GM18868 (cell line): Measurements from ENCODE around the gene AFF3.

ENCODE experiments used
- ATAC-seq: cut with Tn5 transposase; IDR thresholded peaks from one replicate; pipeline ENCODE4 v1.9.1; 2021; ENCODE audit warnings: mild to moderate bottlenecking, moderate library complexity; ENCODE audit not compliant: unreplicated experiment

AFF3 gene

DNA sequence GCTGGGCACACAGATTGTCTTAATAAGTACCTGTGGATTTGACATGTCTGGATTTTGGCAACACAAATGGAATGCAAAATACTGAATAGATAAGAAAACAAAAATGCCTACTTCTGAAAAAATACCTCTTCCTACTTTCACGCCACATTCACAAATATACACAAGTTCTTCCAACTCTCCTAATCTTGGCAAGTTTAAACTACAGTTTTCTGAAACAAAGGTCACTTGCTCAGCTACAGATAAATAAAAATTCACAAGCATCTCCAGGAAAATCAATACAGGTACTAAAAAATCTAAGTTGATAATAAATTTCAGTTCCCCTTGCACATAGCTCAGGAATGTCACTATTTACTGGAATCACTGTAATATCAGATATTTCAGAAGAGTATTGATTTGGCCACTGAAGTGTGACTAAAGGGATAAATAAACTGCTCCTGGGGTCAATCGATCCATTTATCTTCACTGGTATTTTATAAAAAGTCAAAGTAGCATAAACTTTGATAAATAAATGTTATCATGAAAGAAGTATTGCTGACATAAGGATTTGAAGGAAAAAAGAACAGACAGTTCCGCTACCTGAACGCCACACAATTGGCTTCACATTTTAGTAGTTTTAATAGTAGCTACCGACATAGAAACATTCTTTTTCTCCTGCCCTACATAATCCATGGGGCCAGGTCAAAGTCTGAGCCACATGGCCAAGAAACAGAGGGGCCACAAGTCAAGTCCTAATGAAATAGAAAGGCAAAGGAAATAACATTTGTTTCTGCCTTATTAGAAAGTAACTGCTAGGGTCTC lies 243.1 kb downstream of the AFF3 start:
- ATAC-seq, result no peak

GRCh38 chr2:99898336-99899048 lies 243.9 kb downstream of the AFF3 start:
- no peak for ATAC-seq

DNA sequence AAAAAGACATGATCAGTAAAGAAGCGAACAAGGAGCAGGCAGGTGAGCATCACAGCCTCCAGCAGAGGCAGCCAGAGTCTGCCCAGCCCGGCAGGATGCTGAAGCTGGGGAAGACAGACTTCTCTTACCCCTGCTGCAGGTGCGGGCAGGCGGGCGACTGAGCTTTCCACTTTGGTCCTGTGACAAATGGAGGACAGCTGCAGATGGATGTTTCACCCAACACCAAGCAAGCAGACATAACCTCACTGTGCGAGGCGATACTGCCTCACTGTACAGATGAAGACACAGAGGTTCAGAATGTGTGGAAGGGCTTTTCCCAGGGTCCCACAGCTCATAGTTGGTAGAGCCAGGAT lies 251.0 kb downstream of the AFF3 start:
- no peak for ATAC-seq

DNA sequence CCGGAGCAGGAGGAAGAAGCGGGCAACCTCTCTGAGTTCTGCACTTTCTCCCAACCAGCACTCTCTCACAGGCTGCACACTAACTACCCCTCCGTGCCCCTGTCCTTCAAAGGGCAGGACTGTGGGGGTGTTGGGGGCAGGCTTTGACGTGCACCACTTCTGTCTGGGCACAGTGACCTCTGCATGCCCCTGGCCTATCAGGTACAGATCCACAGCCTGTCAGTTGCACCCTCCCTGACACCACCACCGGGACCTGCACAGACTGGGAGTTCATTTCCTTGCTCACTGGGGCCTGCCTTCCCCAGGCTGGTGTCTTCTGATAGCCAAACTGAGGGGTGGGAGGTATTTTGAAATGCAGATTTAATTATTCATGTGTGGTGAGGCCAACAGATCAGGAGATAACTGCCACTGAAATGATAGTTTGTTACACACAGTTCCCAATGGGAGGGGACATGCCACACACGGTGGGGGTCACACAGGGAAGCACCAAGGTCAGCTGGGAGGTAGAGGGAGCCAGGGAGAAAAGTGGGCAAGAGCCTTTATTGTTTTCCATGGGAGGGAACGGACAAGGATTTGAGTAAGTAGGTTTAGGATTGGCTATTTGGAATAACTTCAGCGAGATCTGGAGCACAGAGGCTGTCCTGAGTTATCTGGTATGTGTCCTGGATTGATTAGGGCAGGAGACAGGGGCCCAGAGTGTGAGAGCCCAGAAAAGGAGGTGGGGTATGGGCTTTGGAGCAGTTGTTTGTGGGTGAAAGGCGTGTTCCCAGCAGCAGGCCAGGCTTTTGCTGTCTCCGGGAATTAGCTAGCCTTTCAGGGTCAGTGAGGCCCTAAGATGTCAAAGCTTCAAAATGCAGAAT lies 251.6 kb downstream of the AFF3 start:
- no peak for ATAC-seq

GRCh38 chr2:99888617-99889016 lies 253.8 kb downstream of the AFF3 start:
- ATAC-seq, result no peak

- ATAC-seq, result no peak
These were observed 256.0 kb downstream of the AFF3 start for GRCh38 chr2:99886418-99886817.

- ATAC-seq, result no peak
These were observed 259.0 kb downstream of the AFF3 start for GRCh38 chr2:99883358-99883757.

DNA sequence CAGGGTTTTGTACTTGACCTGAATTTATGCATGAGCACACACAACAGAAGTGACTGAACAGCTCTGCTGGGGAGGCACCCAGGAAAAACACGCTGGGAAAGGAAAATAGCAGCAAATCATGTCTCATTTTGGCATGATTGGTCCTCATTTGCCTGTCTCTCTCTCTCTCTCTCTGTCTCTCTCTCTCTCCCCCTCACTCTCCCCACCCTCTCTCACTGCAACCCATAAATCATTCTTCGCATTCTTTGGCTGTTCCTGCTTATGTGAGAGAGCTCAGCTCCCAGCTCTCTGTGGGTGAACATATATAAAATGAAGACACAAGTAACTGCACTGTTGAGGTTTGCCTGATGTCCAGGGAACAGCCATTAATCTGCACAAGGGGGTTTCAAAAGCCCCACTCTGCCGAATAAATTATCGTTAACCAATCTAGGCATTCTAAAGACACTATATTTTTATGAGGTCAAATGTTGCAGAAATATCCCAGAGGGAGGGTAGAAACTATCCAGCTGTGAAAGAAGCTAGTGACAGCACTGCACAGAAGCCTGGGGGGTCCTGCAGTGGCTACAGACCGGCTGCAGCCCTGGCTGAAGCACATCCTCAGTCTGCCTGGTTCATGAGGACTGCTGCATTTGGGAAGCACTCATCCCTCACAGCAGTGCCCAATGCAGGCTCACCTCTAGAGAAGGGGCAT lies 260.3 kb downstream of the AFF3 start:
- ATAC-seq, result no peak

DNA sequence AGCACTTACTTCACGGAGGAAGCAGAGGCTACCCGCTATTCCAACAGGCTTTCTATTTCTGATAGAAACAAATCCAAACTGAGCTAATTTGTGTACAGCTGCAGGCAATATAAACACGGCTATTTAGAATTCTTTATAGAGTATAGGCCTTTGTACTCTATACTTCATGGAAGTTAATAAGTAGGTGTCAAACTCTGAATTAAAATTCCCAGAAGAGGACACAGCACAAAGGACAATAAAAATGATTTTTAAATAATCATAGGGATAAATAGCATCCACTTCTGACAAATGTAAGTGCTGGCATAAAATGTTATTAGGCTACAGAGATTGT lies 261.5 kb downstream of the AFF3 start:
- no peak for ATAC-seq

DNA sequence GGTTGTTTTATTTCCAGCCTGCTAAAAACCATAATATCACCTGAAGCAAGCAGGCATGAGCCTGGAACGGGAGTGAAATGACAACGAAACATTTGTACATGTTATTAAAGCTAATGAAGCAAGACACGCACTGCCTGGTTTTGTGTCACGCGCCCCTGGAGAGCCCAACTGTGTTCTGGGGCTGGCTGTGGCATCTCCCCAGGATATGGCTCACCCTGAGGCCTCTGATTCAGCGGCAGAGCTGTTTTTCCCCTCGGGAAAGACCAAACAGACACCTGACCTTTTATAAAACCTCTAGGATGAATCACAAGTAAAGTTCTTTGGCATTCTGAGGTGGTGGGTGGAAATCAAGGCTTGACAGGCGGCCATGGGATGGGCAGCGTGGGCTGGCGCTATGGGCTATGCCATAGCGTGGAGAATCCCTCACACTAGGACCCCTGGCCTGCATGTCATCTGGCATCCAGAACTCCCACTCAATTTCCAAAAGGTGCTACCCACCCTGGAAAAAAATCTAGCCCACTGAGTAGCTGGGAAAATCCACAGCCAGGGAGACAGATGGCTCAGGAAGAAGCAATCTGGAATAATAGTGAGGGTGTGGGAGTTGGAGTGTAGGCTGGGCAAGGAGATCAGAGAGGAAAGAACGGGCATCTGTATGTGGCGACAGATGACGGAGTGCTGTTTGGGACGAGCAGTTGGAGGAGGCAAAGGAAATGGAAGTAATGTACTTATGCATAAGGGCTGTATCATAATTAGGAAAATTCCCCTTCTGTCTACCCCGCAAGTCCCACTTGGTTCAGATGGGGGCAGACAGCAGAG lies 262.0 kb downstream of the AFF3 start:
- no peak for ATAC-seq

- ATAC-seq, result no peak
These were observed 262.9 kb downstream of the AFF3 start for GRCh38 chr2:99879481-99879880.

GRCh38 chr2:99878581-99879350 lies 263.6 kb downstream of the AFF3 start:
- no peak for ATAC-seq

GRCh38 chr2:99877963-99878362 lies 264.4 kb downstream of the AFF3 start:
- ATAC-seq, result no peak

DNA sequence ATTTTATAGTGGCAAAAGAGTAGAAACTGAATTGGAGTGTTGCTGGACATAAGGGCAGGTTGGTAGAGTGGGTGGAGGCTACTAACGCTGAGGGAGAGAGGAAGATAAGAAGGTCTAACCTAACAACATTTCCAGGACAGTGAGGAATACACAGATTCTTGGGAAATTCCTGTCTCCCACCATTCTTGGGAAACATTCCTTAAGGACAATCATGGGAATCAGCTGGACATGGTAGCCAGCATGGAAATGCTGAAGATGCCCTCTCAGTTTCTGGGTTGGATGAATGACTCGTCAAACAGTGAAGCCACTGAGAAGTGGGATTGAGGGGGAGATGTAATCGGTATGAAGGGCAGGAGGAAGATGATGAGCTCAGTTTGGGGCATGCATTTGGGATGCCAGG lies 265.4 kb downstream of the AFF3 start:
- ATAC-seq, result no peak

DNA sequence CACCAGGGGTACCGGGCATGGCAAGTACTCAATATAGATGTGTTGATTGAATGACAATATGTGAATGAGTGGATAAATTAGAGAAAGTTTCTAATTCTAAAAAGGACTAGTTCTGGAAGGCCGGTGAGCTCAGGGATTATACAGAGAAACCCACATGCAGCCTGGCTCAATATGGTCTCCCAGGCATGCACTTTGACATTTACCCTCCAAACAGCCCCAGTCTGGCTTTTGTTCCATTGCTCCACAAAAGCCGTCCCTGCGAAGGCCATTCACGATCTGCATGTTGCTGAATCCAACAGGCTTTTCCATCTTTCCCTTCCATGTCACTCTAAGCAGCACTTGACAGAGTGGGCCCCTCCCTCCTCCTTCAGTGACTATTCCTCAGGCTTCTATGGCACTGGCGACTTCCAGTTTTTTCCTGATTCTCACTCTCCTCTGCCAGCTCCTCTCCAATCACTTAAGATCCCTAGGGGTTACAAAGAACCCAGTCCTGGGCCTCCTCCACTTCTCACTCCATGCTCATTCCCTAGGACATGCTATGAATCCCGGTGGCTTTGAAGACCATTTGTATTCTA lies 266.7 kb downstream of the AFF3 start:
- no peak for ATAC-seq

GRCh38 chr2:99868260-99868659 lies 274.1 kb downstream of the AFF3 start:
- ATAC-seq, result no peak

GRCh38 chr2:99867770-99868169 lies 274.6 kb downstream of the AFF3 start:
- no peak for ATAC-seq

DNA sequence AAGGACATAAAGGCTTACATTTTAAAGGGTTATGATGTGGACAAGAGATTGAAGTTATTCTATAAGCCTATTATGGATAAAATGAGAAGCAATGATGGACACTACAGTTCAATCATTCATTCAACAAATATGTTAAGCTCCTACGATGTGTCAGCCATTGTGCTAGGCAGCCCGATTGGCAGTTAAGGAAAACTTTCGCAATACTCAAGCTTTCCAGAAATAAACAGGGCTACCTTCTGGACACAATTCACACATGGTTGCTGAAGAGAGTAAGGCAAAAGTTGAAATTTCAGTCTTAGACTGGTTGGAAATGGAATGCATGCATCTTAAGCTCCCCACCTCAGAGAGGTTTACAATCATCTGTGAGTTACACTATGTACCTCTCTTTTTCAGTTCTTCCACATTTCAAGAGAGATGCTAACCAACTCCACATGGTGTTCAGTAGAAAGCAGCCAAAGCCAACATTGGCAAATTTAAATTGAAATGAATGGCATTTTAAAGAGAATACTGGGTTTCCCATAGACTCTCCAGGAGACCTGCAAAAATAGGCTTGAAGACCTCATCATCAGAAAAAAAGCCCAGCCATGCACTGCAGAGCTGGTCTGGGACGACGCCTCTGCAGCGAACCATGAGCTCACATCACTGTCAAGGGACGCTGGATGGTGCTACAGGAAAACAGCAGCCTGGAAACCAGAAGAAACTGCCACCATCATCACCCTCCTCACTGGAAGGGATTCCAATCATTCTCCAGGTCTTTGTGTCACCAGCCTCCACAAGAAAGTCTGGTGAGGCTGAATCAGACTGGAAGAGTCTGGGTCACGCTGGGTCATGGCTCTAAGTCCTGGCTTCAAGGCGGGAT lies 276.3 kb downstream of the AFF3 start:
- ATAC-seq, result no peak
